ENCODE measurements around the gene CAPZB. TPM values are rescaled to one million over a fixed set of nuclear protein-coding genes. Genes with fewer than 3 reads are reported as not detected.

The CAPZB gene
- polyA plus RNA-seq, 1 donor from 2014 or later = 159 TPM

- H2AFZ ChIP-seq (ENCODE audit: low read depth, low read length) = no peak overlapping the region
- no peaks in the 10 kb centered on the region for H3K27me3 ChIP-seq (ENCODE audit: insufficient read depth, low read depth, low read length)
- no peaks in the 10 kb centered on the region for H3F3A ChIP-seq (ENCODE audit: insufficient read depth, low read length, poor library complexity, severe bottlenecking)
- no peak overlapping the region for H3K9ac ChIP-seq (ENCODE audit: low read length)
- TF ChIP-seq EZH2 (IDR thresholded peaks at IDR 0.05; ENCODE audit: borderline replicate concordance, insufficient read depth, low read length, poor library complexity, severe bottlenecking) (no peak), REST (IDR thresholded peaks at IDR 0.05; ENCODE audit: borderline replicate concordance) (no peak), SMC3 (conservative IDR thresholded peaks at IDR 0.05; ENCODE audit: poor library complexity) (peak; percentile 79), CTCF (IDR thresholded peaks at IDR 0.05; ENCODE audit: poor library complexity, severe bottlenecking) (peak; percentile 78), MXI1 (conservative IDR thresholded peaks at IDR 0.05; ENCODE audit: poor library complexity, severe bottlenecking) (no peak), RAD21 (conservative IDR thresholded peaks at IDR 0.05) (peak; percentile 83)
- no peaks in the 10 kb centered on the region for H3K79me2 ChIP-seq (replicated peaks; ENCODE audit: insufficient read depth, low read length)
- H3K4me3 ChIP-seq (ENCODE audit: low read length) = no peak overlapping the region
- H3K9me2 ChIP-seq (ENCODE audit: insufficient read depth, low read length) = no peaks in the 10 kb centered on the region
- no peaks in the 10 kb centered on the region for H4K20me1 ChIP-seq (ENCODE audit: insufficient read depth)
- H3K27ac ChIP-seq (ENCODE audit: low read length) = no peak overlapping the region
- H3K36me3 ChIP-seq (ENCODE audit: insufficient read depth, low read length) = no peaks in the 10 kb centered on the region
- no peak overlapping the region for H3K4me2 ChIP-seq (ENCODE audit: low read length)
- no peaks in the 10 kb centered on the region for H3K9me3 ChIP-seq (ENCODE audit: low read length)
Observed at GRCh38 chr1:19344372-19344810, 140.9 kb downstream of the CAPZB start.

GRCh38 chr1:19343617-19344350, 141.6 kb downstream of the CAPZB start:
- Histone ChIP-seq H4K20me1 (ENCODE audit: insufficient read depth) (no peaks in the 10 kb centered on the region), H3K4me3 (ENCODE audit: low read length) (no peak overlapping the region), H3K9me2 (ENCODE audit: insufficient read depth, low read length) (no peaks in the 10 kb centered on the region), H3F3A (ENCODE audit: insufficient read depth, low read length, poor library complexity, severe bottlenecking) (no peaks in the 10 kb centered on the region), H3K79me2 (replicated peaks; ENCODE audit: insufficient read depth, low read length) (no peaks in the 10 kb centered on the region), H2AFZ (ENCODE audit: low read depth, low read length) (no peak overlapping the region), H3K27me3 (ENCODE audit: insufficient read depth, low read depth, low read length) (no peaks in the 10 kb centered on the region), H3K9ac (ENCODE audit: low read length) (no peak overlapping the region), H3K4me2 (ENCODE audit: low read length) (no peak overlapping the region), H3K9me3 (ENCODE audit: low read length) (no peaks in the 10 kb centered on the region), H3K27ac (ENCODE audit: low read length) (no peak overlapping the region), H3K36me3 (ENCODE audit: insufficient read depth, low read length) (no peaks in the 10 kb centered on the region)
- no peak for TF ChIP-seq MXI1 (conservative IDR thresholded peaks at IDR 0.05; ENCODE audit: poor library complexity, severe bottlenecking)
